ENCODE measurements around the gene SECISBP2.

Gene SECISBP2

DNA sequence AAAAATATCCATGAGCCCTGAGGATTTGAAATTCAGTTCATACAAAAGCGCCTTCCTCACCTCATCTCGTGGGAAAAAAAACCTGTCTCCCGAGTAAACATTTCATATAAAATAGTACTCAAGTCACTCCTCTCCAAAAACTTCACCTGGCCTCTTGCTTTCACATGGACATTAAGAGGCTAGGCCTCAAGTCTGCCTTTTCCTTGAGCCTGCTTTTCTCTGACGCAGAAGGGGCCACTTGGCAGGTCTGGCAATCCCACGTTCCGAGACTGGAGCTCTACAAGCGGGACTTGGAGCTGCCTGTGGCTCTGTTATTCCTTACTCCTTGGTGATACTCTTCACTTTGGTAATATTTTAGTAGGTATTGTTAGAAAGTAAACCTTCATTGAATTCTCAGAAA, 34.2 kb upstream of the SECISBP2 start:
- no peak for TF ChIP-seq EZH2 (IDR thresholded peaks at IDR 0.05; ENCODE audit: borderline replicate concordance, low read length)
- TF ChIP-seq, protein P1, sequence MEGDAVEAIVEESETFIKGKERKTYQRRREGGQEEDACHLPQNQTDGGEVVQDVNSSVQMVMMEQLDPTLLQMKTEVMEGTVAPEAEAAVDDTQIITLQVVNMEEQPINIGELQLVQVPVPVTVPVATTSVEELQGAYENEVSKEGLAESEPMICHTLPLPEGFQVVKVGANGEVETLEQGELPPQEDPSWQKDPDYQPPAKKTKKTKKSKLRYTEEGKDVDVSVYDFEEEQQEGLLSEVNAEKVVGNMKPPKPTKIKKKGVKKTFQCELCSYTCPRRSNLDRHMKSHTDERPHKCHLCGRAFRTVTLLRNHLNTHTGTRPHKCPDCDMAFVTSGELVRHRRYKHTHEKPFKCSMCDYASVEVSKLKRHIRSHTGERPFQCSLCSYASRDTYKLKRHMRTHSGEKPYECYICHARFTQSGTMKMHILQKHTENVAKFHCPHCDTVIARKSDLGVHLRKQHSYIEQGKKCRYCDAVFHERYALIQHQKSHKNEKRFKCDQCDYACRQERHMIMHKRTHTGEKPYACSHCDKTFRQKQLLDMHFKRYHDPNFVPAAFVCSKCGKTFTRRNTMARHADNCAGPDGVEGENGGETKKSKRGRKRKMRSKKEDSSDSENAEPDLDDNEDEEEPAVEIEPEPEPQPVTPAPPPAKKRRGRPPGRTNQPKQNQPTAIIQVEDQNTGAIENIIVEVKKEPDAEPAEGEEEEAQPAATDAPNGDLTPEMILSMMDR (IDR thresholded peaks at IDR 0.05; ENCODE audit: low read length) = no peak
- Histone ChIP-seq H3K9me2 (ENCODE audit: low read depth, low read length) (no peaks in the 10 kb centered on the region), H2AFZ (ENCODE audit: low read length) (no peak overlapping the region), H3K4me3 (ENCODE audit: low read depth, low read length, poor library complexity, severe bottlenecking) (no peak overlapping the region), H3K4me1 (ENCODE audit: insufficient read depth, low read length, severe bottlenecking) (peaks cover 4% of the 10 kb centered on the region), H3K27ac (ENCODE audit: low read depth, low read length, poor library complexity, severe bottlenecking) (no peak overlapping the region), H3K36me3 (ENCODE audit: insufficient read depth, low read length) (no peaks in the 10 kb centered on the region), H3F3A (ENCODE audit: insufficient read depth, low read length) (no peaks in the 10 kb centered on the region), H4K20me1 (ENCODE audit: insufficient read depth, low read length) (no peaks in the 10 kb centered on the region), H3K79me2 (ENCODE audit: insufficient read depth, low read length) (no peaks in the 10 kb centered on the region), H3K9ac (ENCODE audit: low read length) (no peak overlapping the region), H3K27me3 (ENCODE audit: insufficient read depth, low read length) (no peaks in the 10 kb centered on the region), H3K4me2 (ENCODE audit: low read length) (no peak overlapping the region), H3K9me3 (ENCODE audit: low read length) (no peaks in the 10 kb centered on the region)

DNA sequence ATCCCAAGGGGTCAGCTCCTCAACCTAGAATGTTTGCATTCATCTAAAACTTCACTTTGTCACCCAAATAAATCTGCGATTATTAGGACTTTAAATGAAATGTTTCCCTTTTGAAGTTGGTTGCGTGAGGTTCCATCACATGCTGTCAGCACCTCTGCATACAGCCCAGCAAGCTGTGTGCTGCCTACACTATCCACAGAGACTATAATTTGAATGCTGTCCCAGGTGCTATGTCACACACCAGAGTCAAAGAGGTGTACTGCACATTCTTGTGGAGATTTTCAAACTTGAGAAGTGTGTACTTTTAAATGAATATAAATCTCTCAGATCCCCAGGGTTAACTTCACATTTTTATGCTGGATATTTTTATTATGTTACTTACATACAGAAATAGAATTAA, 26.6 kb upstream of the SECISBP2 start:
- Histone ChIP-seq H3K4me2 (ENCODE audit: low read length) (no peak overlapping the region), H2AFZ (ENCODE audit: low read length) (no peak overlapping the region), H3K4me3 (ENCODE audit: low read depth, low read length, poor library complexity, severe bottlenecking) (no peak overlapping the region), H3K9me3 (ENCODE audit: low read length) (0 out of 2 replicates have a peak, but pooled peaks cover 2% of the 10 kb centered on the region), H3K4me1 (ENCODE audit: insufficient read depth, low read length, severe bottlenecking) (no peaks in the 10 kb centered on the region), H3K36me3 (ENCODE audit: insufficient read depth, low read length) (no peaks in the 10 kb centered on the region; the same call in 1 of the 2 replicates), H3K79me2 (ENCODE audit: insufficient read depth, low read length) (no peaks in the 10 kb centered on the region), H3F3A (ENCODE audit: insufficient read depth, low read length) (no peaks in the 10 kb centered on the region), H3K27ac (ENCODE audit: low read depth, low read length, poor library complexity, severe bottlenecking) (no peak overlapping the region), H4K20me1 (ENCODE audit: insufficient read depth, low read length) (no peaks in the 10 kb centered on the region), H3K27me3 (ENCODE audit: insufficient read depth, low read length) (0 out of 2 replicates have a peak, but pooled peaks cover 2% of the 10 kb centered on the region), H3K9me2 (ENCODE audit: low read depth, low read length) (no peaks in the 10 kb centered on the region), H3K9ac (ENCODE audit: low read length) (no peak overlapping the region)
- no peak for TF ChIP-seq EZH2 (IDR thresholded peaks at IDR 0.05; ENCODE audit: borderline replicate concordance, low read length)
- TF ChIP-seq, protein P1 (IDR thresholded peaks at IDR 0.05; ENCODE audit: low read length) = no peak

DNA sequence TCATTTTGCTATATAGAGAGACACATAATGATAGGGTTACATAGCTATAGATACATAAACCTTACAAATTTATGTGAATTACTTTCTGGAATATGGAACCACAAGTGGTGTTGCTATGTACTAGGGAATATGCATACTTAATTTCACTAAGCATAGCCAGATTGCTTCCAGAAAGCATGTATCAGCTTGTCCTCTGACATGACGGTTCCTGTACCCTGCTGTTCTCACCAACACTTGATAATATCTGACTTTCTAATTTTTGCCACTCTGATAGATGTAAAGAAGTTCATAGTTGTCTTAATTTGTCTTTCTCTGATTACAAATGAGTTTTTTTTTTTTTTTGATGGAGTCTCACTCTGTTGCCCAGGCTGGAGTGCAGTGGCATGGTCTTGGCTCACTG, 25.3 kb upstream of the SECISBP2 start:
- 0 out of 2 replicates have a peak, but pooled peaks cover 2% of the 10 kb centered on the region for H3K9me3 ChIP-seq (ENCODE audit: low read length)
- H4K20me1 ChIP-seq (ENCODE audit: insufficient read depth, low read length) = no peaks in the 10 kb centered on the region
- H3F3A ChIP-seq (ENCODE audit: insufficient read depth, low read length) = no peaks in the 10 kb centered on the region

More for the DNA sequence above, 25.3 kb upstream of the SECISBP2 start:
- H3K27me3 ChIP-seq (ENCODE audit: insufficient read depth, low read length) = 0 out of 2 replicates have a peak, but pooled peaks cover 2% of the 10 kb centered on the region
- no peak overlapping the region for H3K9ac ChIP-seq (ENCODE audit: low read length)
- no peak overlapping the region for H3K27ac ChIP-seq (ENCODE audit: low read depth, low read length, poor library complexity, severe bottlenecking)
- H3K4me1 ChIP-seq (ENCODE audit: insufficient read depth, low read length, severe bottlenecking) = no peaks in the 10 kb centered on the region
- H3K79me2 ChIP-seq (ENCODE audit: insufficient read depth, low read length) = no peaks in the 10 kb centered on the region
- no peaks in the 10 kb centered on the region; the same call in 1 of the 2 replicates for H3K36me3 ChIP-seq (ENCODE audit: insufficient read depth, low read length)
- H3K9me2 ChIP-seq (ENCODE audit: low read depth, low read length) = no peaks in the 10 kb centered on the region
- no peak overlapping the region for H3K4me3 ChIP-seq (ENCODE audit: low read depth, low read length, poor library complexity, severe bottlenecking)
- H2AFZ ChIP-seq (ENCODE audit: low read length) = no peak overlapping the region
- no peak overlapping the region for H3K4me2 ChIP-seq (ENCODE audit: low read length)
- no peak for TF ChIP-seq EZH2 (IDR thresholded peaks at IDR 0.05; ENCODE audit: borderline replicate concordance, low read length)
- TF ChIP-seq, protein P1 (IDR thresholded peaks at IDR 0.05; ENCODE audit: low read length) = no peak
